ENCODE measurements around the gene VAMP5.

DNA sequence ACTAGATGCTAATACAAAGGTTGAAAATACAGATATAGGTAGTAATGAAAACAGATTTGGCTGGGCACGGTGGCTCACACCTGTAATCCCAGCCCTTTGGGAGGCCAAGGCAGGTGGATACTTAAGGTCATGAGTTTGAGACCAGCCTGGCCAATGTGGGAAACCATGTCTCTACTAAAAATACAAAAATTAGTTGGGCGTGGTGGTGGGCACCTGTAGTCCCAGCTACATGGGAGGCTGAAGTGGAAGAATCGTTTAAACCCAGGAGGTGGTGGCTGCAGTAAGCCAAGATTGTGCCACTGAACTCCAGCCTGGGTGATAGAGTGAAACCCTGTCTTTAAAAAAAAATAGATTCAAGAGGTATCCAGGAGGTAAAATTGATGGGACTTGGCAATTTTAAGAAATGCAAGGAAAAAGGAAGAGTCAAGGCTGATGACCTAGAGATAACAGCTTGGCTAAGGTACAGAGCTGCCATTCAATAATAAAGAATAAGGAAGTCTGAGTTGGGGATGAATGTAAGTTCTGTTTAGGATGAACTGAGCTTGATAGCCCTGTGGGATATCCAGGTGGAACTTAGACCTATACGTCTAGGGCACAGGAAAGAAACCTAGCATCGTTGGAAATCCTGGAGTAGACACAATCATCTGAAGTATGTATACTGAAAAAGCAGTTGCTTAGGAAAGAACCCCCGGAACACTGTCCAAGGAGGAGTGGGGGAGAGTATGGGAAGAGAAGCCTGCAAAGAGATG, 36.2 kb upstream of the VAMP5 start:
- TF ChIP-seq, protein P1, sequence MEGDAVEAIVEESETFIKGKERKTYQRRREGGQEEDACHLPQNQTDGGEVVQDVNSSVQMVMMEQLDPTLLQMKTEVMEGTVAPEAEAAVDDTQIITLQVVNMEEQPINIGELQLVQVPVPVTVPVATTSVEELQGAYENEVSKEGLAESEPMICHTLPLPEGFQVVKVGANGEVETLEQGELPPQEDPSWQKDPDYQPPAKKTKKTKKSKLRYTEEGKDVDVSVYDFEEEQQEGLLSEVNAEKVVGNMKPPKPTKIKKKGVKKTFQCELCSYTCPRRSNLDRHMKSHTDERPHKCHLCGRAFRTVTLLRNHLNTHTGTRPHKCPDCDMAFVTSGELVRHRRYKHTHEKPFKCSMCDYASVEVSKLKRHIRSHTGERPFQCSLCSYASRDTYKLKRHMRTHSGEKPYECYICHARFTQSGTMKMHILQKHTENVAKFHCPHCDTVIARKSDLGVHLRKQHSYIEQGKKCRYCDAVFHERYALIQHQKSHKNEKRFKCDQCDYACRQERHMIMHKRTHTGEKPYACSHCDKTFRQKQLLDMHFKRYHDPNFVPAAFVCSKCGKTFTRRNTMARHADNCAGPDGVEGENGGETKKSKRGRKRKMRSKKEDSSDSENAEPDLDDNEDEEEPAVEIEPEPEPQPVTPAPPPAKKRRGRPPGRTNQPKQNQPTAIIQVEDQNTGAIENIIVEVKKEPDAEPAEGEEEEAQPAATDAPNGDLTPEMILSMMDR (IDR thresholded peaks at IDR 0.05; ENCODE audit: extremely low read depth in 1 of 2, insufficient read depth in 1 of 2, low read depth in 1 of 2, low read length in 2 of 2): no peak
- no peak for TF ChIP-seq EZH2 (IDR thresholded peaks at IDR 0.05; ENCODE audit: borderline replicate concordance, low read depth, low read length, severe bottlenecking)
- no peak for TF ChIP-seq MAX (IDR thresholded peaks at IDR 0.05; ENCODE audit: insufficient read depth, insufficient read length)
- TF ChIP-seq POLR2AphosphoS5 (IDR thresholded peaks at IDR 0.05; ENCODE audit: insufficient read depth, low read depth, low read length): no peak
- TF ChIP-seq POLR2A (IDR thresholded peaks at IDR 0.05; ENCODE audit: low read depth, low read length): no peak
- TF ChIP-seq JUN (IDR thresholded peaks at IDR 0.05; ENCODE audit: borderline replicate concordance, insufficient read depth, insufficient read length, low read depth): no peak
- TF ChIP-seq MYC (IDR thresholded peaks at IDR 0.05; ENCODE audit: low read depth, low read length): no peak
